OCI-LY3 (cell line): ENCODE data around the gene MDP1.

Experiments
- CTCF ChIP-seq: fragments of 200-600, 300-600 bp; sonication (generic); IDR thresholded peaks from 2 replicates; pipeline ENCODE4 v1.5.1; 2014; ENCODE audit warnings: antibody characterized with exemption, low read length, low read depth
- EZH2phosphoT487 ChIP-seq: fragments of 200-600 bp; shearing (Covaris generic); IDR thresholded peaks from 2 replicates; pipeline ENCODE4 v1.6.1; 2018; ENCODE audit warnings: antibody characterized with exemption, mixed run types, low read depth

GRCh38 chr14:24198814-24199524 lies 16.9 kb downstream of the MDP1 start:
- no peak for TF ChIP-seq CTCF
- TF ChIP-seq EZH2phosphoT487: no peak
